GM18505 (cell line): ENCODE data around the gene FBXL14.

Experiments
- ATAC-seq: cut with Tn5 transposase; IDR thresholded peaks from one replicate; pipeline ENCODE4 v1.9.1; 2021; ENCODE audit not compliant: unreplicated experiment
- POLR2A ChIP-seq: IDR thresholded peaks from 4 replicates; pipeline ENCODE4 v1.6.1; 2011; ENCODE audit warnings: borderline replicate concordance; ENCODE audit not compliant: insufficient read depth, insufficient read length; ENCODE audit errors: extremely low read depth

The FBXL14 gene

GRCh38 chr12:1630133-1630826 is 35.9 kb upstream of the FBXL14 start:
- no peak for TF ChIP-seq POLR2A
- ATAC-seq = no peak

DNA sequence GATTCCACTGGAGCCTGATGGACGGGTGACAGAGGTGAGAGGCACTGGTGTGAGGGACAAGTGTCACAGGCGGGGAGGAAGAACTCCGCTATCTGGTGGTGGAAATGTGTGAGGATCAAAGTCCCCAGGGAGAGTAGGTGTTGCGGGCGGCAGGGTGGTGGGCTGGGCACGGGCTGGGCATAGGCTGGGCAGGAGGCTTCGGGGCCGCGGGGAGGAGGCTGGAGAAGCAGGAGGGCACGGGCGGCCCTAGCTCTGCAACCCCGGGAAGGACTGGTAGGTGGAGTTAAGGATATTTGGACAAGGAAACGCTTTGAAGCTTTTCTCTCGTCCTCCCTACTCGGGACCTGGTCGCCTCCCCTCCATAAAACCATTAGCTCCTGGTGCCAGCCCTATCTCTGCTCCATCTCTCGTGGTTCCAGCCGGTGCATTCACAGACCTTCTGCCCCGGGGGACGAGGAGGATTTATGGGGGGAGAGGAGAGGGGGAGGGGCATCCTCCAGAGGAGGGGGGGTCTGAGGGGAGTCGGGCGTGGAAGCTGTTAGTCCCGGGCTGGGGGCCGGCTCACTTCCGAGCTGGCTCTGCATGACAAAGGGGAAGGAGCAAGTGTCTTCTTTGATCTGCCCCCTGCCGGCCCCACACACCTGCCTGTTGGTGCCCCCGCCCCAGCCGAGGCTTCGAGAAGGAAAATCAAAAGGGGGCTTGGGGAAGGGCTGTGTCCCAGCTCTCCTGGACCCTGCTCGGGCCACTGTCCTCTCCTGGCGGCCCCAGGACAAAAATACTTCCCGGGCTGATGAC is 35.2 kb upstream of the FBXL14 start:
- TF ChIP-seq POLR2A = no peak
- ATAC-seq = no peak

GRCh38 chr12:1628666-1629337 is 34.4 kb upstream of the FBXL14 start, which contains the start of gene WNT5B:
WNT5B (plus strand) TSS chr12:1629231; CDS start chr12:1631355, 2,124 bp downstream.
- no peak for ATAC-seq
- no peak for TF ChIP-seq POLR2A

DNA sequence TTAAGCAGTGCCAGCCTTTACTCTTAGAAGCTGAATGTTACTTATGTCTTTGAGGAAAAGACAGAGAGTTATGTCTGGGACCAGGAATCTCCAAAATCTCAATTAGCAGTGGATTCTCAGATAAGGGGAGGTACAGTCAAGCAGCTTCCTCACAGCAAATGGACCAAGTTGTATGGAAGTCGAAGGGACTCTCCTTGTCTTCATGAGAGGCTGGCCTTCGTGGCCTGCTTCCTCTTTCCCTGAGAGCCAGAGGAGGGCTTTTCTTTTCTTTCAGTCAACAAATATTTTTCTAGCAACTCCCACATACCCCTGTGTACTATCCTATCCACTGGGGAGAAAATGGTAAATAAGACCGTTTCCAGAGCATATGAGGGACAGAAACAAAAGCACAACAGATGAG is 28.0 kb upstream of the FBXL14 start:
- ATAC-seq = no peak
- no peak for TF ChIP-seq POLR2A

GRCh38 chr12:1620092-1620491 is 25.7 kb upstream of the FBXL14 start:
- ATAC-seq = no peak
- no peak for TF ChIP-seq POLR2A

DNA sequence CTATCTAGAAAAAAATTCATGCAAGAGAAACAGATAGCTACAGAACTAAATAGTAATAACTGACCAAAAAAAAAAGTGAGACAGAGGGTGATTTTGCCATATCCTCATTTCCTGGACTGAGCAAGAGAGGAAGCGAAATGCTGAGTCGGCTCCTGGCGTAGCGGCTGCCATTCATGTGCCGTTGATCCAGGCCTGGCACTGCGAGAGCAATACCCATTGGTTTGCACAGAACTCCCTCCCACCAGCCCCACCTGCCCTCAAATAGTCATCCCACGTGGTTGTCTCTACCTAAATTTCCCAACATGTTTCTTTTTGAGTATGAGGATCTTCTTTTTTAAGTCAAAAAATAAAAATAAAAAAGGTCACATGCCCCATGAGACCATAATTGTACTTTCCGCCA is 25.2 kb upstream of the FBXL14 start:
- no peak for TF ChIP-seq POLR2A
- no peak for ATAC-seq

- no peak for TF ChIP-seq POLR2A
- ATAC-seq = no peak
These were observed 24.8 kb upstream of the FBXL14 start for GRCh38 chr12:1619159-1619558.

- TF ChIP-seq POLR2A = no peak
- no peak for ATAC-seq
These were observed 24.1 kb upstream of the FBXL14 start for GRCh38 chr12:1618489-1618888.

GRCh38 chr12:1616233-1617066 is 22.1 kb upstream of the FBXL14 start:
- ATAC-seq = no peak
- no peak for TF ChIP-seq POLR2A

GRCh38 chr12:1614360-1614759 is 20.0 kb upstream of the FBXL14 start:
- ATAC-seq = no peak
- TF ChIP-seq POLR2A = no peak

DNA sequence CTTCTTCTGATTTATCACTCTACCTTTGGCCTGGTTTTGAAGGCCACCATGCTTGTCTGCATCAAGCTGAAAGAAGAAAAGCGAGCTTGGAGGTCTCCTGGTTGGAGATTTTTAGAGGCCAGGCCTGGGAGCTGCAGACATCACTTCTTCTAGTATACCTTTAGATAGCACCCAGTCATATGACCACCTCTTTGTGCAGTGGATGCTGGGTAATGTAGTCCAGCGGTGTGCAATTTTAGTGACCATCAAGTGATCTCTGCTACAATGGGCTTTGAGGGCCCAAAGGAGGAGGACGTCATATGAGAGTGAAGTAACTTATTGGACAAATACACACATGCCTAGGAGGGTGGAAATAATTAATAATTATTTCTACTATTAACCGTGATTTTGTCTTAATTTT is 19.5 kb upstream of the FBXL14 start:
- no peak for ATAC-seq
- no peak for TF ChIP-seq POLR2A

- no peak for TF ChIP-seq POLR2A
- no peak for ATAC-seq
These were observed 17.6 kb upstream of the FBXL14 start for GRCh38 chr12:1611803-1612572.

DNA sequence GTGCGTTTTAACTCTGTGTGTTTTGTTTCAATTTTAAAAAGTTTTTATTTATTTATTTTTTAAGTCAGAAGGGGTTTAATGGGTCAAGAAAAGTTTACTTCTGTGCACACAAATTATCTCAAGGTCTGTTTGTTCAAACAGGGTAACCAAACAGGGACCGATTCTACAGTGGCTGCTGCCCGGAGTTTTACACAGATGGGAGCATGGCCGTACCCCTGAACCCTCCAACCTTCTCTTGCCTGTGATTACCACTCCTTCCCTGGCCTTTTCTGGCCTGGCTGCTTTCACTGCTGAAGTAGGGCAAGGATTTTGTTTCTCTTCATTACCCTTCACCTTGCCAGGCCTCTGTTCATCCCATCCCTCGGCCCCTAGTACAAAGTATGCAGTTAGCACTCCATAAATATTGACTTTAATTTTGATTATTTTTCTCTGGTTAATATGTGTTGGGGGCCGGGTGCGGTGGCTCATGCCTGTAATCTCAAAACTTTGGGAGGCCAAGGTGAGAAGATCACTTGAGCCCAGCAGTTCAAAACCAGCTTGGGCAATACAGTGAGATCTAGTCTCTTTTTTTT is 15.8 kb upstream of the FBXL14 start:
- no peak for ATAC-seq
- TF ChIP-seq POLR2A = no peak

DNA sequence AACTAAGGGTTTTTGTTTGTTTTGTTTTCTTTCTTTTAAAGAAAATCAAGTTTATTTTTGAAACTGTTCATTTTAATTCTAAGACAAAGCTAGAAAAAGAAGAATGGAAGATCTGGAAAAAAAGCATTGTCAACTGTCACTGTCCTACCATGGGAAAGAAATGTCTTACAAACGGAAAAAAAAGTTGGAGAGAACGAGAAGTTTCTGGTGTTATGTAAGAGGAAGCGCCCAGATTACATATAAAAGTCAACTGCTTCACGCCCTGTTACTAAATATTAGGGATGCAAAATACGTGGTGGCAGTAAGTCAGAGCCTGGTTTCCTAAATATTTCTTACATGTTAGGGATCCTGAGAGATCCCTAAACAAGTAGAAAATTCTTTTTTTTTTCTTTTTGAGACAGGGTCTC is 14.3 kb upstream of the FBXL14 start:
- no peak for TF ChIP-seq POLR2A
- ATAC-seq = no peak
